ENCODE data around the gene GALNS.

DNA sequence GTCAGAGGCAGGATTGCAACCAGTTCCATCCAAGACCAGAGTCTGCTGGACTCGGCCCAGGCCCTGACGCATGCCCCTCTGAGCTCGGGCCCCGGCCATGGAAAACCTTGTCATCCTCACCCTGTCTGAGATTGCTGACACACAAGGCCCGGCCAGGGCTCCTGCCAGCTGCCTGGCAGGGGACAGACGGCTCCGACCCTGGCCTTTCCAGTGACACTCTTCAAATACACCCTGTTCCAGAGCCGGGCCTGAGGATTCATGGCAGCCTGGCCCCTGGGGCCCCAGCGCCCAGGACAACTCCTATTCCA lies 12.9 kb upstream of the GALNS start:
- TF ChIP-seq RBM22 (optimal IDR thresholded peaks at IDR 0.05; ENCODE audit: low read length) (no peak), TRAFD1 (CRISPR knock-in tag; IDR thresholded peaks at IDR 0.05; ENCODE audit: borderline replicate concordance) (no peak), JDP2 (CRISPR knock-in tag; IDR thresholded peaks at IDR 0.05; ENCODE audit: borderline replicate concordance) (no peak), ZSCAN20 (CRISPR knock-in tag; IDR thresholded peaks at IDR 0.05; ENCODE audit: borderline replicate concordance) (no peak), ZNF317 (CRISPR knock-in tag; IDR thresholded peaks at IDR 0.05) (no peak), EHMT2 (IDR thresholded peaks at IDR 0.05; ENCODE audit: borderline replicate concordance, low read depth, low read length) (no peak), POLR2A (IDR thresholded peaks at IDR 0.05; ENCODE audit: insufficient read depth in 1 of 2, low read depth in 2 of 2, low read length in 2 of 2) (no peak), ZFP62 (CRISPR knock-in tag; IDR thresholded peaks at IDR 0.05) (no peak), ATF6 (CRISPR knock-in tag; conservative IDR thresholded peaks at IDR 0.05) (no peak), HOXA5 (CRISPR knock-in tag; IDR thresholded peaks at IDR 0.05) (no peak), TAF1 (CRISPR knock-in tag; IDR thresholded peaks at IDR 0.05) (no peak), HOXA7 (CRISPR knock-in tag; IDR thresholded peaks at IDR 0.05) (no peak), TRIM22 (IDR thresholded peaks at IDR 0.05) (no peak)
- TF ChIP-seq, protein P1, sequence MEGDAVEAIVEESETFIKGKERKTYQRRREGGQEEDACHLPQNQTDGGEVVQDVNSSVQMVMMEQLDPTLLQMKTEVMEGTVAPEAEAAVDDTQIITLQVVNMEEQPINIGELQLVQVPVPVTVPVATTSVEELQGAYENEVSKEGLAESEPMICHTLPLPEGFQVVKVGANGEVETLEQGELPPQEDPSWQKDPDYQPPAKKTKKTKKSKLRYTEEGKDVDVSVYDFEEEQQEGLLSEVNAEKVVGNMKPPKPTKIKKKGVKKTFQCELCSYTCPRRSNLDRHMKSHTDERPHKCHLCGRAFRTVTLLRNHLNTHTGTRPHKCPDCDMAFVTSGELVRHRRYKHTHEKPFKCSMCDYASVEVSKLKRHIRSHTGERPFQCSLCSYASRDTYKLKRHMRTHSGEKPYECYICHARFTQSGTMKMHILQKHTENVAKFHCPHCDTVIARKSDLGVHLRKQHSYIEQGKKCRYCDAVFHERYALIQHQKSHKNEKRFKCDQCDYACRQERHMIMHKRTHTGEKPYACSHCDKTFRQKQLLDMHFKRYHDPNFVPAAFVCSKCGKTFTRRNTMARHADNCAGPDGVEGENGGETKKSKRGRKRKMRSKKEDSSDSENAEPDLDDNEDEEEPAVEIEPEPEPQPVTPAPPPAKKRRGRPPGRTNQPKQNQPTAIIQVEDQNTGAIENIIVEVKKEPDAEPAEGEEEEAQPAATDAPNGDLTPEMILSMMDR (CRISPR knock-in tag; IDR thresholded peaks at IDR 0.05) = no peak
